ENCODE results near the gene RAB11FIP4. TPM values are rescaled to one million over a fixed set of nuclear protein-coding genes. Genes with fewer than 3 reads are reported as not detected.
A peak's percentile ranks its signal among the peaks of the same experiment; 100 is the strongest.

The RAB11FIP4 gene
- total RNA-seq, 1 experiment from 2014 or later, result 54.9 TPM

- TF ChIP-seq, protein P1, sequence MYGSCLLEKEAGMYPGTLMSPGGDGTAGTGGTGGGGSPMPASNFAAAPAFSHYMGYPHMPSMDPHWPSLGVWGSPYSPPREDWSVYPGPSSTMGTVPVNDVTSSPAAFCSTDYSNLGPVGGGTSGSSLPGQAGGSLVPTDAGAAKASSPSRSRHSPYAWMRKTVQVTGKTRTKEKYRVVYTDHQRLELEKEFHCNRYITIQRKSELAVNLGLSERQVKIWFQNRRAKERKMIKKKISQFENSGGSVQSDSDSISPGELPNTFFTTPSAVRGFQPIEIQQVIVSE (CRISPR knock-in tag; IDR thresholded peaks at IDR 0.05; ENCODE audit: borderline replicate concordance), result no peak
- no peak for TF ChIP-seq GTF2I (CRISPR knock-in tag; conservative IDR thresholded peaks at IDR 0.05)
- TF ChIP-seq TEAD1 (CRISPR knock-in tag; IDR thresholded peaks at IDR 0.05), result no peak
- TF ChIP-seq ETV6 (CRISPR knock-in tag; IDR thresholded peaks at IDR 0.05), result no peak
Measured at GRCh38 chr17:31512796-31513195, 121.3 kb downstream of the RAB11FIP4 start (continued).

- Mint-ChIP-seq H3K27me3 (ENCODE audit: low read depth) (no peaks in the 10 kb centered on the region), H3K27ac (peak overlapping the region; percentile 78; the same call in 1 of the 2 replicates), H3K9me3 (no peaks in the 10 kb centered on the region), H3K4me1 (peaks cover 15% of the 10 kb centered on the region), H3K4me3 (no peak overlapping the region), H3K36me3 (peaks cover 10% of the 10 kb centered on the region)
- no peak for DNase-seq (ENCODE audit: low spot score)
- TF ChIP-seq ZNF263 (CRISPR knock-in tag; IDR thresholded peaks at IDR 0.05; ENCODE audit: low read depth) (no peak), JUN (CRISPR knock-in tag; IDR thresholded peaks at IDR 0.05) (no peak), RELA (CRISPR knock-in tag; IDR thresholded peaks at IDR 0.05; ENCODE audit: borderline replicate concordance) (no peak), ZNF416 (CRISPR knock-in tag; IDR thresholded peaks at IDR 0.05) (no peak), ETV6 (CRISPR knock-in tag; IDR thresholded peaks at IDR 0.05) (no peak), EMX1 (CRISPR knock-in tag; IDR thresholded peaks at IDR 0.05) (no peak), GRHL2 (CRISPR knock-in tag; IDR thresholded peaks at IDR 0.05; ENCODE audit: insufficient replicate concordance, severe bottlenecking) (no peak), GTF2I (CRISPR knock-in tag; conservative IDR thresholded peaks at IDR 0.05) (no peak), HMGA2 (CRISPR knock-in tag; IDR thresholded peaks at IDR 0.05) (no peak), ZNF281 (CRISPR knock-in tag; IDR thresholded peaks at IDR 0.05) (no peak), ERG (CRISPR knock-in tag; IDR thresholded peaks at IDR 0.05) (no peak), ZNF512 (CRISPR knock-in tag; IDR thresholded peaks at IDR 0.05; ENCODE audit: borderline replicate concordance) (no peak), PRRX2 (CRISPR knock-in tag; IDR thresholded peaks at IDR 0.05) (no peak), SMAD4 (CRISPR knock-in tag; IDR thresholded peaks at IDR 0.05) (no peak), JAZF1 (CRISPR knock-in tag; IDR thresholded peaks at IDR 0.05) (no peak)
- TF ChIP-seq, protein P2, sequence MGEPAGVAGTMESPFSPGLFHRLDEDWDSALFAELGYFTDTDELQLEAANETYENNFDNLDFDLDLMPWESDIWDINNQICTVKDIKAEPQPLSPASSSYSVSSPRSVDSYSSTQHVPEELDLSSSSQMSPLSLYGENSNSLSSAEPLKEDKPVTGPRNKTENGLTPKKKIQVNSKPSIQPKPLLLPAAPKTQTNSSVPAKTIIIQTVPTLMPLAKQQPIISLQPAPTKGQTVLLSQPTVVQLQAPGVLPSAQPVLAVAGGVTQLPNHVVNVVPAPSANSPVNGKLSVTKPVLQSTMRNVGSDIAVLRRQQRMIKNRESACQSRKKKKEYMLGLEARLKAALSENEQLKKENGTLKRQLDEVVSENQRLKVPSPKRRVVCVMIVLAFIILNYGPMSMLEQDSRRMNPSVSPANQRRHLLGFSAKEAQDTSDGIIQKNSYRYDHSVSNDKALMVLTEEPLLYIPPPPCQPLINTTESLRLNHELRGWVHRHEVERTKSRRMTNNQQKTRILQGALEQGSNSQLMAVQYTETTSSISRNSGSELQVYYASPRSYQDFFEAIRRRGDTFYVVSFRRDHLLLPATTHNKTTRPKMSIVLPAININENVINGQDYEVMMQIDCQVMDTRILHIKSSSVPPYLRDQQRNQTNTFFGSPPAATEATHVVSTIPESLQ (CRISPR knock-in tag; IDR thresholded peaks at IDR 0.05), result no peak
- TF ChIP-seq, protein P3, sequence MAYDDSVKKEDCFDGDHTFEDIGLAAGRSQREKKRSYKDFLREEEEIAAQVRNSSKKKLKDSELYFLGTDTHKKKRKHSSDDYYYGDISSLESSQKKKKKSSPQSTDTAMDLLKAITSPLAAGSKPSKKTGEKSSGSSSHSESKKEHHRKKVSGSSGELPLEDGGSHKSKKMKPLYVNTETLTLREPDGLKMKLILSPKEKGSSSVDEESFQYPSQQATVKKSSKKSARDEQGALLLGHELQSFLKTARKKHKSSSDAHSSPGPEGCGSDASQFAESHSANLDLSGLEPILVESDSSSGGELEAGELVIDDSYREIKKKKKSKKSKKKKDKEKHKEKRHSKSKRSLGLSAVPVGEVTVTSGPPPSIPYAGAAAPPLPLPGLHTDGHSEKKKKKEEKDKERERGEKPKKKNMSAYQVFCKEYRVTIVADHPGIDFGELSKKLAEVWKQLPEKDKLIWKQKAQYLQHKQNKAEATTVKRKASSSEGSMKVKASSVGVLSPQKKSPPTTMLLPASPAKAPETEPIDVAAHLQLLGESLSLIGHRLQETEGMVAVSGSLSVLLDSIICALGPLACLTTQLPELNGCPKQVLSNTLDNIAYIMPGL (CRISPR knock-in tag; IDR thresholded peaks at IDR 0.05), result no peak
- TF ChIP-seq, protein P4, sequence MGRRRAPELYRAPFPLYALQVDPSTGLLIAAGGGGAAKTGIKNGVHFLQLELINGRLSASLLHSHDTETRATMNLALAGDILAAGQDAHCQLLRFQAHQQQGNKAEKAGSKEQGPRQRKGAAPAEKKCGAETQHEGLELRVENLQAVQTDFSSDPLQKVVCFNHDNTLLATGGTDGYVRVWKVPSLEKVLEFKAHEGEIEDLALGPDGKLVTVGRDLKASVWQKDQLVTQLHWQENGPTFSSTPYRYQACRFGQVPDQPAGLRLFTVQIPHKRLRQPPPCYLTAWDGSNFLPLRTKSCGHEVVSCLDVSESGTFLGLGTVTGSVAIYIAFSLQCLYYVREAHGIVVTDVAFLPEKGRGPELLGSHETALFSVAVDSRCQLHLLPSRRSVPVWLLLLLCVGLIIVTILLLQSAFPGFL (CRISPR knock-in tag; IDR thresholded peaks at IDR 0.05; ENCODE audit: borderline replicate concordance), result no peak
- TF ChIP-seq, protein P5, sequence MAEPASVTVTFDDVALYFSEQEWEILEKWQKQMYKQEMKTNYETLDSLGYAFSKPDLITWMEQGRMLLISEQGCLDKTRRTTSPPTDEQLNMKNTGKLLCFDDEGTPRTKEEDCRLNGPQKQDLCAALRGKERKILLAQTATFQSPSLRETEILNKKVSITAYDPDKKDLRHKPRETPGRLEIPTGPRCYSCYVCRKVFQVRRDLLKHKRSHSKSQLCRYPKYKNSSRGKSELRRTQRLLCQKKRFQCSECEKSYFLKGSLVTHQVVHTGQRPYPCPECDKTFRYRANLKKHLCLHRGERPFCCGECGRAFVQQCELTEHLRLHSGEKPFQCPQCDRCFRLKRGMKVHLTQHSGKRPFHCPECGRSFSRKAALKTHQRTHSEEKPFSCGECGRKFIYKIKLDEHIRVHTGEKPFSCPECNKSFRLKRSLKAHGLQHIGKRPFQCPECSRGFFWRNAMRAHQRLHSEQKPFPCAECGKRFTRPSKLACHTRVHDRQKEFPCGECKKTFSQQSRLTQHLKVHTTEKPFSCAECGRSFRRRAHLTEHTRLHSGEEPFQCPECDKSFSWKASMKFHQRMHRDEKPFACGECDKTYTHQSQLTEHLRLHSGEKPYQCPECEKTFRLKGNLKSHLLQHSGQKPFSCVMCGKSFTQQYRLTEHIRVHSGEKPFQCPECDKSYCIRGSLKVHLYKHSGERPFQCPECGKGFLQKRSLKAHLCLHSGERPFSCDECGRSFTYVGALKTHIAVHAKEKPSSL (CRISPR knock-in tag; conservative IDR thresholded peaks at IDR 0.05), result no peak
- ChIA-PET POLR2A (no interaction called here), CTCF (interaction anchor here (1.9 kb wide), 1 partner anchor 77 kb away, joined by 13 read pairs; no protein-coding TSS in a partner anchor)
- ATAC-seq, result no peak
Measured at GRCh38 chr17:31513731-31514427, 122.4 kb downstream of the RAB11FIP4 start.

All from WTC11 (cell line).